H9 (cell line): Measurements from ENCODE around the gene NELFCD. TPM values are rescaled to one million over a fixed set of nuclear protein-coding genes. Genes with fewer than 3 reads are reported as not detected.
"Not testable (repeated sequence)": the region's sequence is repeated elsewhere in the genome, so short reads cannot be mapped to it uniquely, and the experiment has no call there.

ENCODE experiments used
- DNase-seq: peaks from one replicate; pipeline ENCODE4 v3.0.0-alpha.2; 2017
- H2AFZ ChIP-seq: one replicate; pipeline ENCODE4 v1.6.1; 2013; ENCODE audit warnings: mild to moderate bottlenecking, low read length, control low read depth, moderate library complexity
- H2AK5ac ChIP-seq: 2 replicates; pipeline ENCODE4 v1.6.1; 2013; ENCODE audit warnings: low read length, control low read depth, mixed read lengths; ENCODE audit not compliant: insufficient read length
- H2BK120ac ChIP-seq: one replicate; pipeline ENCODE4 v1.6.1; 2013; ENCODE audit warnings: low read depth, mild to moderate bottlenecking, low read length, control low read depth, inconsistent platforms; ENCODE audit not compliant: poor library complexity, severe bottlenecking
- H2BK12ac ChIP-seq: 2 replicates; pipeline ENCODE4 v1.6.1; 2013; ENCODE audit warnings: low read length, control low read depth, mixed read lengths, low read depth; ENCODE audit not compliant: insufficient read length
- H2BK15ac ChIP-seq: 2 replicates; pipeline ENCODE4 v1.6.1; 2013; ENCODE audit warnings: low read depth, low read length, control low read depth
- H2BK20ac ChIP-seq: one replicate; pipeline ENCODE4 v1.6.1; 2013; ENCODE audit warnings: low read depth, mild to moderate bottlenecking, low read length, control low read depth, inconsistent platforms; ENCODE audit not compliant: poor library complexity, severe bottlenecking
- H2BK5ac ChIP-seq: 2 replicates; pipeline ENCODE4 v1.6.1; 2013; ENCODE audit warnings: low read length, control low read depth, mixed read lengths; ENCODE audit not compliant: insufficient read length
- H3K14ac ChIP-seq: 2 replicates; pipeline ENCODE4 v1.6.1; 2013; ENCODE audit warnings: low read length, control low read depth; ENCODE audit not compliant: insufficient read depth
- H3K18ac ChIP-seq: 2 replicates; pipeline ENCODE4 v1.6.1; 2013; ENCODE audit warnings: low read depth, mild to moderate bottlenecking, mixed read lengths, low read length, control low read depth; ENCODE audit not compliant: insufficient read length
- H3K23ac ChIP-seq: 2 replicates; pipeline ENCODE4 v1.6.1; 2013; ENCODE audit warnings: low read length, control low read depth, mixed read lengths, low read depth; ENCODE audit not compliant: insufficient read length
- H3K23me2 ChIP-seq: 2 replicates; pipeline ENCODE4 v1.6.1; 2013; ENCODE audit warnings: low read depth, mild to moderate bottlenecking, mixed read lengths, low read length, control low read depth; ENCODE audit not compliant: insufficient read length, poor library complexity, severe bottlenecking
- H3K27ac ChIP-seq: 2 replicates; pipeline ENCODE4 v1.5.1; 2013; ENCODE audit warnings: low read length, control low read depth, mixed read lengths, low read depth; ENCODE audit not compliant: insufficient read length
- H3K27me3 ChIP-seq: 2 replicates; pipeline ENCODE4 v1.6.1; 2013; ENCODE audit warnings: low read length, control low read depth, inconsistent platforms; ENCODE audit not compliant: insufficient read depth
- H3K4ac ChIP-seq: 2 replicates; pipeline ENCODE4 v1.6.1; 2013; ENCODE audit warnings: low read depth, mild to moderate bottlenecking, control low read depth, inconsistent platforms, low read length, moderate library complexity
- H3K4me1 ChIP-seq: 2 replicates; pipeline ENCODE4 v1.6.1; 2013; ENCODE audit warnings: low read length, control low read depth, inconsistent platforms; ENCODE audit not compliant: insufficient read depth
- H3K4me2 ChIP-seq: 2 replicates; pipeline ENCODE4 v1.6.1; 2013; ENCODE audit warnings: low read length, control low read depth, mixed read lengths; ENCODE audit not compliant: insufficient read length, insufficient read depth
- H3K56ac ChIP-seq: 2 replicates; pipeline ENCODE4 v1.6.1; 2013; ENCODE audit warnings: low read depth, mild to moderate bottlenecking, mixed read lengths, low read length, control low read depth; ENCODE audit not compliant: insufficient read length
- H3K79me1 ChIP-seq: 2 replicates; pipeline ENCODE4 v1.6.1; 2013; ENCODE audit warnings: low read depth, mild to moderate bottlenecking, moderate library complexity, low read length, control low read depth, inconsistent platforms; ENCODE audit not compliant: insufficient read depth, poor library complexity, severe bottlenecking
- H3K79me2 ChIP-seq: 2 replicates; pipeline ENCODE4 v1.6.1; 2013; ENCODE audit warnings: low read length, control low read depth, inconsistent platforms; ENCODE audit not compliant: insufficient read depth
- H3K9ac ChIP-seq: 2 replicates; pipeline ENCODE4 v1.6.1; 2013; ENCODE audit warnings: low read length, control low read depth, mixed read lengths; ENCODE audit not compliant: insufficient read length; ENCODE audit errors: extremely low read depth
- H3K9me3 ChIP-seq: one replicate; pipeline ENCODE4 v1.6.1; 2013; ENCODE audit warnings: low read depth, low read length, inconsistent platforms; ENCODE audit not compliant: control insufficient read depth
- H3T11ph ChIP-seq: one replicate; pipeline ENCODE4 v1.6.1; 2013; ENCODE audit warnings: mild to moderate bottlenecking, low read length, control low read depth, inconsistent platforms
- H4K20me1 ChIP-seq: one replicate; pipeline ENCODE4 v1.6.1; 2013; ENCODE audit not compliant: control insufficient read depth, insufficient read length, insufficient read depth
- H4K5ac ChIP-seq: 2 replicates; pipeline ENCODE4 v1.6.1; 2013; ENCODE audit warnings: low read depth, mild to moderate bottlenecking, mixed read lengths, low read length, control low read depth; ENCODE audit not compliant: insufficient read length
- H4K8ac ChIP-seq: replicated peaks from 2 replicates; pipeline ENCODE4 v1.6.1; 2013; ENCODE audit warnings: low read length, control low read depth, mixed read lengths, low read depth; ENCODE audit not compliant: insufficient read length
- H4K91ac ChIP-seq: 2 replicates; pipeline ENCODE4 v1.6.1; 2013; ENCODE audit warnings: low read depth, mild to moderate bottlenecking, moderate library complexity, mixed read lengths, low read length, control low read depth; ENCODE audit not compliant: insufficient read length
- H3K27ac Mint-ChIP-seq, 3 experiments: 2 replicates in 2 of 3; 3 replicates in 1 of 3; pipeline ENCODE4 v1.8.0; 2020 to 2021; ENCODE audit warnings: mixed read lengths in 3 of 3, mild to moderate bottlenecking in 1 of 3, moderate library complexity in 1 of 3
- H3K27me3 Mint-ChIP-seq: 2 replicates; pipeline ENCODE4 v1.8.0; 2021; ENCODE audit warnings: low read depth, mild to moderate bottlenecking, moderate library complexity, mixed read lengths
- H3K36me3 Mint-ChIP-seq, 3 experiments: 2 replicates in 2 of 3; 3 replicates in 1 of 3; pipeline ENCODE4 v1.8.0; 2020 to 2021; ENCODE audit warnings: low read depth in 3 of 3, mixed read lengths in 3 of 3; ENCODE audit not compliant: insufficient read depth in 1 of 3
- H3K4me1 Mint-ChIP-seq, 2 experiments: 2 replicates each; pipeline ENCODE4 v1.8.0; 2020; ENCODE audit warnings: mixed read lengths in 2 of 2
- H3K4me3 Mint-ChIP-seq, 2 experiments: 2 replicates in 1 of 2; 3 replicates in 1 of 2; pipeline ENCODE4 v1.8.0; 2020 to 2021; ENCODE audit warnings: mild to moderate bottlenecking in 2 of 2, mixed read lengths in 2 of 2, moderate library complexity in 1 of 2
- H3K9me3 Mint-ChIP-seq, 2 experiments: 2 replicates in 1 of 2; 3 replicates in 1 of 2; pipeline ENCODE4 v1.8.0; 2020; ENCODE audit warnings: mild to moderate bottlenecking in 2 of 2, mixed read lengths in 2 of 2, moderate library complexity in 1 of 2
- CTCF ChIP-seq: fragments of 200-600 bp; sonication (generic); conservative IDR thresholded peaks from 3 replicates; pipeline ENCODE4 v1.8.0; 2021; ENCODE audit warnings: antibody characterized with exemption, mild to moderate bottlenecking
- WGBS: extraction: QIAGEN DNeasy Blood & Tissue Kit; methylation state at CpG from one replicate; pipeline ENCODE4 v1.1.7; 2013; ENCODE audit warnings: missing lambda C conversion rate, low lambda C conversion rate, mixed read lengths; ENCODE audit not compliant: insufficient read length; ENCODE audit errors: extremely low coverage; 5-methylcytosine and 5-hydroxymethylcytosine counted together
- total RNA-seq: library from RNA; stranded (reverse); gene quantifications from 2 replicates; pipeline ENCODE4 v1.2.1, GENCODE V29; 2021

Gene NELFCD
- total RNA-seq, 1 experiment from 2014 or later = 57.8 TPM

GRCh38 chr20:59040667-59041066, 59.6 kb downstream of the NELFCD start:
- Histone ChIP-seq H3K14ac (no peak overlapping the region), H3K56ac (no peak overlapping the region), H3T11ph (no peak overlapping the region), H2BK15ac (no peak overlapping the region), H2BK120ac (no peak overlapping the region), H4K5ac (no peak overlapping the region), H3K9me3 (no peaks in the 10 kb centered on the region), H2BK5ac (no peak overlapping the region), H3K18ac (no peak overlapping the region), H2AFZ (no peak overlapping the region), H3K79me2 (peaks cover 10% of the 10 kb centered on the region), H3K79me1 (no peaks in the 10 kb centered on the region), H2BK12ac (no peak overlapping the region), H3K4me2 (no peak overlapping the region), H3K4me1 (no peaks in the 10 kb centered on the region), H3K23ac (no peak overlapping the region), H4K8ac (no peak overlapping the region), H2BK20ac (no peak overlapping the region), H2AK5ac (no peak overlapping the region), H3K27me3 (no peaks in the 10 kb centered on the region), H4K91ac (no peak overlapping the region), H3K4ac (no peak overlapping the region), H3K9ac (no peak overlapping the region), H3K27ac (no peak overlapping the region), H3K23me2 (peaks cover 9% of the 10 kb centered on the region), H4K20me1 (no peaks in the 10 kb centered on the region)
- Mint-ChIP-seq H3K4me3 (peak overlapping the region; percentile 88 to 92), H3K9me3 (no peaks in the 10 kb centered on the region; a peak in 1 of 5 replicates), H3K27me3 (no peaks in the 10 kb centered on the region; the same call in 1 of the 2 replicates), H3K27ac (no peak overlapping the region), H3K4me1 (peaks cover 13 to 18% of the 10 kb centered on the region in 2 experiments), H3K36me3 (peaks cover 20 to 41% (median 38%) of the 10 kb centered on the region in 3 experiments; a peak in 6 of 7 replicates)
- no peak for TF ChIP-seq CTCF
- no CpG with 5 or more reads among the region's 5 CpGs for WGBS
- DNase-seq = no peak

- not testable (repeated sequence) for H3K14ac ChIP-seq, H3K4ac ChIP-seq, H4K5ac ChIP-seq, H4K91ac ChIP-seq, H2BK5ac ChIP-seq, H2AK5ac ChIP-seq, H3T11ph ChIP-seq, H3K9me3 Mint-ChIP-seq, H3K27ac Mint-ChIP-seq, H4K20me1 ChIP-seq, H2BK15ac ChIP-seq, H2AFZ ChIP-seq, H3K23ac ChIP-seq, H2BK12ac ChIP-seq, H3K27ac ChIP-seq, H3K23me2 ChIP-seq, H3K27me3 ChIP-seq, H3K56ac ChIP-seq, H3K4me1 ChIP-seq, H2BK20ac ChIP-seq, H3K79me1 ChIP-seq, DNase-seq, H2BK120ac ChIP-seq, H3K27me3 Mint-ChIP-seq, H3K9me3 ChIP-seq, H4K8ac ChIP-seq, H3K18ac ChIP-seq
- Histone ChIP-seq H3K9ac (peak overlapping the region; percentile 56), H3K4me2 (peak overlapping the region; percentile 94), H3K79me2 (peaks cover 10% of the 10 kb centered on the region)
- Mint-ChIP-seq H3K4me3 (peak overlapping the region; percentile 88 to 92), H3K36me3 (peaks cover 17 to 33% (median 30%) of the 10 kb centered on the region in 3 experiments; a peak in 6 of 7 replicates), H3K4me1 (peaks cover 13 to 18% of the 10 kb centered on the region in 2 experiments)
- no CpG with 5 or more reads among the region's 16 CpGs for WGBS
Measured at GRCh38 chr20:59041487-59041886, 60.4 kb downstream of the NELFCD start.
